Fibroblast of peridontal ligament (primary cell): ENCODE results near the gene PACRG.

Source experiments
- DNase-seq: peaks from one replicate; pipeline ENCODE4 v3.0.0-alpha.2; 2010; ENCODE audit errors: extremely low read depth

The PACRG gene

GRCh38 chr6:163199371-163199770 is 471.6 kb downstream of the PACRG start:
- no peak for DNase-seq

GRCh38 chr6:163200289-163200688 is 472.5 kb downstream of the PACRG start:
- no peak for DNase-seq

- no peak for DNase-seq
Observed at GRCh38 chr6:163200694-163201093, 472.9 kb downstream of the PACRG start.

- DNase-seq = no peak
Observed at GRCh38 chr6:163201855-163202254, 474.1 kb downstream of the PACRG start.

- DNase-seq = no peak
Observed at GRCh38 chr6:163206196-163206595, 478.4 kb downstream of the PACRG start.

- DNase-seq = no peak
Observed at GRCh38 chr6:163207431-163208383, 479.9 kb downstream of the PACRG start.

GRCh38 chr6:163209005-163209404 is 481.2 kb downstream of the PACRG start:
- DNase-seq = no peak

GRCh38 chr6:163212123-163212522 is 484.3 kb downstream of the PACRG start:
- DNase-seq = no peak

GRCh38 chr6:163214259-163214658 is 486.5 kb downstream of the PACRG start:
- no peak for DNase-seq

GRCh38 chr6:163218361-163218894 is 490.7 kb downstream of the PACRG start:
- no peak for DNase-seq

GRCh38 chr6:163226181-163226835 is 498.5 kb downstream of the PACRG start:
- no peak for DNase-seq

GRCh38 chr6:163226836-163227485 is 499.2 kb downstream of the PACRG start:
- DNase-seq = no peak

GRCh38 chr6:163228041-163228440 is 500.3 kb downstream of the PACRG start:
- no peak for DNase-seq

GRCh38 chr6:163229050-163229449 is 501.3 kb downstream of the PACRG start:
- DNase-seq = no peak

- DNase-seq = no peak
Observed at GRCh38 chr6:163230901-163231300, 503.1 kb downstream of the PACRG start.

GRCh38 chr6:163231356-163232014 is 503.7 kb downstream of the PACRG start:
- DNase-seq = no peak

GRCh38 chr6:163232015-163232523 is 504.3 kb downstream of the PACRG start:
- no peak for DNase-seq

GRCh38 chr6:163232649-163233048 is 504.9 kb downstream of the PACRG start:
- DNase-seq = no peak

- DNase-seq = no peak
Observed at GRCh38 chr6:163237110-163237509, 509.3 kb downstream of the PACRG start.

- no peak for DNase-seq
Observed at GRCh38 chr6:163239572-163240340, 512.0 kb downstream of the PACRG start.

- DNase-seq = no peak
Observed at GRCh38 chr6:163240556-163240955, 512.8 kb downstream of the PACRG start.
